Natural killer cell (primary cell): ENCODE data around the gene ABI3BP. TPM values are rescaled to one million over a fixed set of nuclear protein-coding genes. Genes with fewer than 3 reads are reported as not detected.

ENCODE experiments used
- ATAC-seq, 3 donors: fragments of 150-1000 bp in 2 of 3; fragments of 200-7000 bp in 1 of 3; cut with Tn5 transposase; 1 replicate in 1 of 3; 2 replicates in 2 of 3; pipeline ENCODE4 v1.10.0; 2021; ENCODE audit warnings: mild to moderate bottlenecking in 2 of 3, moderate library complexity in 2 of 3
- DNase-seq, 2 donors: peaks; one replicate each; pipeline versions ENCODE4 v3.0.0 to v3.0.0-alpha.2; 2013 to 2021; ENCODE audit warnings: mixed read lengths in 1 of 2
- H3K27ac ChIP-seq: one replicate; pipeline ENCODE4 v1.5.1; 2013; ENCODE audit warnings: mild to moderate bottlenecking, low read length
- H3K27me3 ChIP-seq: one replicate; pipeline ENCODE4 v1.6.1; 2013; ENCODE audit warnings: low read length; ENCODE audit not compliant: control insufficient read depth, insufficient read depth
- H3K36me3 ChIP-seq: one replicate; pipeline ENCODE4 v1.6.1; 2013; ENCODE audit warnings: low read length; ENCODE audit not compliant: control insufficient read depth, insufficient read depth
- H3K4me1 ChIP-seq: one replicate; pipeline ENCODE4 v1.6.1; 2013; ENCODE audit warnings: low read length; ENCODE audit not compliant: control insufficient read depth, insufficient read depth
- H3K4me3 ChIP-seq: one replicate; pipeline ENCODE4 v1.5.1; 2013; ENCODE audit warnings: low read length
- H3K9me3 ChIP-seq: one replicate; pipeline ENCODE4 v1.6.1; 2013; ENCODE audit warnings: low read length; ENCODE audit not compliant: control insufficient read depth, insufficient read depth
- H3K27ac Mint-ChIP-seq, 2 donors: one replicate each; pipeline ENCODE4 v1.8.0; 2022; ENCODE audit warnings: mild to moderate bottlenecking in 2 of 2, mixed read lengths in 2 of 2, moderate library complexity in 1 of 2
- H3K27me3 Mint-ChIP-seq, 2 donors: one replicate each; pipeline ENCODE4 v1.8.0; 2022; ENCODE audit warnings: low read depth in 2 of 2, mixed read lengths in 2 of 2
- H3K36me3 Mint-ChIP-seq: one replicate; pipeline ENCODE4 v1.8.0; 2022; ENCODE audit warnings: mixed read lengths
- H3K4me1 Mint-ChIP-seq, 2 donors: one replicate each; pipeline ENCODE4 v1.8.0; 2022; ENCODE audit warnings: mixed read lengths in 2 of 2
- H3K4me3 Mint-ChIP-seq: one replicate; pipeline ENCODE4 v1.8.0; 2022; ENCODE audit warnings: mild to moderate bottlenecking, moderate library complexity, mixed read lengths
- H3K9me3 Mint-ChIP-seq, 2 donors: one replicate each; pipeline ENCODE4 v1.8.0; 2022; ENCODE audit warnings: mixed read lengths in 2 of 2
- WGBS: methylation state at CpG from one replicate; pipeline ENCODE4 v1.1.7; 2013; ENCODE audit warnings: missing lambda C conversion rate; ENCODE audit not compliant: insufficient coverage; 5-methylcytosine and 5-hydroxymethylcytosine counted together
- intact Hi-C: fragments of 100-400 bp; cut with micrococcal nuclease; formaldehyde crosslinking; loops from one replicate; pipeline ENCODE4 v1.14.2; 2022
- total RNA-seq, 4 donors: library from RNA; stranded (reverse); fragments of 120-200 nt in 1 of 4; gene quantifications; one replicate each; pipeline versions ENCODE4 v1.2.3 to v1.2.4, GENCODE V29; 2013 to 2022
- TF ChIP-seq, protein P1 (sequence below): fragments of 200-600 bp; IDR thresholded peaks from one replicate; pipeline ENCODE4 v1.8.0; 2022; ENCODE audit warnings: antibody characterized with exemption

The ABI3BP gene
- total RNA-seq, 3 donors from 2014 or later (not counting 1 experiment from before 2014, with no cell fraction given), result not detected

DNA sequence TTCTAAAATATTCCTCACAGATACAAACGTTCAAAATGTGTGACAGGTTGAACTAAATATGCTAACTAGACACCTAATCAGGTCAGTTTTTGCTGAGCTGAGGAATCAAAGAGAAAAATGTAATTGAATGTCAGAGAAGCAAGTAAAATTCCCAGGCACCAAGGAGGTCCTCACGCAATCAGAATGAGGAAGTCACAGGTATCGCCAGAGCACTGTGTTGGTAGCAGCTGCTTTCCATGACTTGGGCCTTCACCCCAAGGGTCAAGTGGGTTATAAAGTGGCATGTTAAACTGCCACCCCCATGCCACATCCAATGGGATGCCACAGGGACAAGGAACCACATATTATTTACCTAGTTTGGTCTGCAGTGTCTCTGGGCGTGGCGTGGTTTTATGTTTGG lies 158.9 kb downstream of the ABI3BP start:
- ATAC-seq (no peak), DNase-seq (no peak)
- Histone ChIP-seq H3K4me1 (no peaks in the 10 kb centered on the region), H3K27me3 (no peaks in the 10 kb centered on the region), H3K4me3 (no peak overlapping the region), H3K9me3 (no peaks in the 10 kb centered on the region), H3K36me3 (no peaks in the 10 kb centered on the region), H3K27ac (no peak overlapping the region)
- Mint-ChIP-seq H3K27ac (no peak overlapping the region), H3K36me3 (no peaks in the 10 kb centered on the region), H3K9me3 (peaks cover 0 to 2% of the 10 kb centered on the region in 2 donors), H3K27me3 (peaks cover 7 to 15% of the 10 kb centered on the region in 2 donors), H3K4me3 (no peak overlapping the region), H3K4me1 (peaks cover 0 to 4% of the 10 kb centered on the region in 2 donors)
- TF ChIP-seq, protein P1, sequence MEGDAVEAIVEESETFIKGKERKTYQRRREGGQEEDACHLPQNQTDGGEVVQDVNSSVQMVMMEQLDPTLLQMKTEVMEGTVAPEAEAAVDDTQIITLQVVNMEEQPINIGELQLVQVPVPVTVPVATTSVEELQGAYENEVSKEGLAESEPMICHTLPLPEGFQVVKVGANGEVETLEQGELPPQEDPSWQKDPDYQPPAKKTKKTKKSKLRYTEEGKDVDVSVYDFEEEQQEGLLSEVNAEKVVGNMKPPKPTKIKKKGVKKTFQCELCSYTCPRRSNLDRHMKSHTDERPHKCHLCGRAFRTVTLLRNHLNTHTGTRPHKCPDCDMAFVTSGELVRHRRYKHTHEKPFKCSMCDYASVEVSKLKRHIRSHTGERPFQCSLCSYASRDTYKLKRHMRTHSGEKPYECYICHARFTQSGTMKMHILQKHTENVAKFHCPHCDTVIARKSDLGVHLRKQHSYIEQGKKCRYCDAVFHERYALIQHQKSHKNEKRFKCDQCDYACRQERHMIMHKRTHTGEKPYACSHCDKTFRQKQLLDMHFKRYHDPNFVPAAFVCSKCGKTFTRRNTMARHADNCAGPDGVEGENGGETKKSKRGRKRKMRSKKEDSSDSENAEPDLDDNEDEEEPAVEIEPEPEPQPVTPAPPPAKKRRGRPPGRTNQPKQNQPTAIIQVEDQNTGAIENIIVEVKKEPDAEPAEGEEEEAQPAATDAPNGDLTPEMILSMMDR, result no peak
- intact Hi-C loops, result no loop called here
- 93% methylated on average over 4 of the region's 5 CpGs for WGBS

- no peak for ATAC-seq
- Mint-ChIP-seq H3K27ac (no peak overlapping the region), H3K9me3 (peaks cover 0 to 2% of the 10 kb centered on the region in 2 donors), H3K4me1 (peaks cover 0 to 4% of the 10 kb centered on the region in 2 donors), H3K36me3 (no peaks in the 10 kb centered on the region), H3K27me3 (peaks cover 7 to 15% of the 10 kb centered on the region in 2 donors), H3K4me3 (no peak overlapping the region)
- TF ChIP-seq, protein P1, result no peak
- H3K4me3 ChIP-seq, result no peak overlapping the region
- intact Hi-C loops, result no loop called here
- no peaks in the 10 kb centered on the region for H3K27me3 ChIP-seq
- no peak for DNase-seq
- H3K4me1 ChIP-seq, result no peaks in the 10 kb centered on the region
- no peak overlapping the region for H3K27ac ChIP-seq
- no peaks in the 10 kb centered on the region for H3K36me3 ChIP-seq
- H3K9me3 ChIP-seq, result no peaks in the 10 kb centered on the region
- 97% methylated on average over 3 of the region's 3 CpGs for WGBS
These were observed 159.7 kb downstream of the ABI3BP start for GRCh38 chr3:100833483-100833882.

- H3K9me3 ChIP-seq, result no peaks in the 10 kb centered on the region
- DNase-seq, result no peak
- no peak overlapping the region for H3K4me3 ChIP-seq
- no peaks in the 10 kb centered on the region for H3K27me3 ChIP-seq
- no peaks in the 10 kb centered on the region for H3K36me3 ChIP-seq
- intact Hi-C loops, result no loop called here
- no peak for ATAC-seq
- 80% methylated on average over 1 of the region's 2 CpGs for WGBS
- H3K27me3 Mint-ChIP-seq, result peaks cover 5 to 19% of the 10 kb centered on the region in 2 donors
- H3K4me1 Mint-ChIP-seq, result no peaks in the 10 kb centered on the region
- H3K4me1 ChIP-seq, result no peaks in the 10 kb centered on the region
- H3K4me3 Mint-ChIP-seq, result no peak overlapping the region
- no peaks in the 10 kb centered on the region for H3K36me3 Mint-ChIP-seq
- H3K9me3 Mint-ChIP-seq, result peaks cover 0 to 2% of the 10 kb centered on the region in 2 donors
- H3K27ac Mint-ChIP-seq, result no peak overlapping the region
- no peak overlapping the region for H3K27ac ChIP-seq
- TF ChIP-seq, protein P1, result no peak
These were observed 161.6 kb downstream of the ABI3BP start for GRCh38 chr3:100831629-100832028.

- H3K27ac ChIP-seq, result no peak overlapping the region
- no peak overlapping the region for H3K4me3 ChIP-seq
- ATAC-seq (no peak), DNase-seq (no peak)
- intact Hi-C loops, result no loop called here
- no peaks in the 10 kb centered on the region for H3K4me1 ChIP-seq
- no peak overlapping the region for H3K4me3 Mint-ChIP-seq
- no peaks in the 10 kb centered on the region for H3K36me3 Mint-ChIP-seq
- H3K36me3 ChIP-seq, result no peaks in the 10 kb centered on the region
- H3K27ac Mint-ChIP-seq, result no peak overlapping the region
- H3K9me3 Mint-ChIP-seq, result peaks cover 0 to 2% of the 10 kb centered on the region in 2 donors
- no peaks in the 10 kb centered on the region for H3K9me3 ChIP-seq
- no peaks in the 10 kb centered on the region for H3K4me1 Mint-ChIP-seq
- H3K27me3 ChIP-seq, result no peaks in the 10 kb centered on the region
- peaks cover 0 to 14% of the 10 kb centered on the region in 2 donors for H3K27me3 Mint-ChIP-seq
- TF ChIP-seq, protein P1, result no peak
These were observed 162.3 kb downstream of the ABI3BP start for GRCh38 chr3:100830931-100831330.
